Measurements from ENCODE around the gene BSN.

DNA sequence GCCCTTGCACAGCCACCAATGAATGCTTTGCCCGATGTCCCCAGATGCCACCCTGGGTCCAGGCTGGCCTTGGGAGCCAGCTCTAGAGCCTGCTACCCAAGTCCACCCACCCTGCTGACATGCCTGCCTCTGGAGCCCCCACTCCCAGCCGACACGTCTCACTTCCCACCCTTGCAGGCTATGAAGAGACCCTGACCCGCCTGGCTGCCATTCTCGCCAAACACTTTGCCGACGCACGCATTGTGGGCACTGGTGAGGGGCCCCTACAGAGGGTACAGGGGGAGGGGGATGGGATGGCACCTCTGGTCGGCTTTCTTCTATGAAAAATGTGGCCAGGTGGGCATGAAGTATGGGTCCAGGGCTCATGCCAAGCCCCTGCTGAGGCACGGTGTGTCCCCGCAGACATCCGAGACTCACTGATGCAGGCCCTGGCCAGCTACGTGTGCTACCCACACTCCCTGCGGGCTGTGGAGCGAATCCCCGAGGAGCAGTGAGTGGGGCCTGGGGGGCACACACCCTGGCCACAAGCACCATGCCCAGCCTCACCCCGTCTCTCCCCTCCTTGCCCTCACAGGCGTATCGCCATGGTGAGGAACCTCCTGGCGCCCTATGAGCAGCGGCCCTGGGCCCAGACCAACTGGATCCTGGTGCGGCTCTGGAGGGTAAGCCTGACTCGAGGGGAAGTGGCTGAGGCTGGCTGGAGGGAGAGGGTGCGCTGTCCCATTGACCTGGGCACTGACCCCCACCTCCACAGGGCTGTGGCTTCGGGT lies 159.2 kb downstream of the BSN start:
- TF ChIP-seq, protein P1, sequence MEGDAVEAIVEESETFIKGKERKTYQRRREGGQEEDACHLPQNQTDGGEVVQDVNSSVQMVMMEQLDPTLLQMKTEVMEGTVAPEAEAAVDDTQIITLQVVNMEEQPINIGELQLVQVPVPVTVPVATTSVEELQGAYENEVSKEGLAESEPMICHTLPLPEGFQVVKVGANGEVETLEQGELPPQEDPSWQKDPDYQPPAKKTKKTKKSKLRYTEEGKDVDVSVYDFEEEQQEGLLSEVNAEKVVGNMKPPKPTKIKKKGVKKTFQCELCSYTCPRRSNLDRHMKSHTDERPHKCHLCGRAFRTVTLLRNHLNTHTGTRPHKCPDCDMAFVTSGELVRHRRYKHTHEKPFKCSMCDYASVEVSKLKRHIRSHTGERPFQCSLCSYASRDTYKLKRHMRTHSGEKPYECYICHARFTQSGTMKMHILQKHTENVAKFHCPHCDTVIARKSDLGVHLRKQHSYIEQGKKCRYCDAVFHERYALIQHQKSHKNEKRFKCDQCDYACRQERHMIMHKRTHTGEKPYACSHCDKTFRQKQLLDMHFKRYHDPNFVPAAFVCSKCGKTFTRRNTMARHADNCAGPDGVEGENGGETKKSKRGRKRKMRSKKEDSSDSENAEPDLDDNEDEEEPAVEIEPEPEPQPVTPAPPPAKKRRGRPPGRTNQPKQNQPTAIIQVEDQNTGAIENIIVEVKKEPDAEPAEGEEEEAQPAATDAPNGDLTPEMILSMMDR (conservative IDR thresholded peaks at IDR 0.05; ENCODE audit: low read depth in 2 of 2): no peak
- TF ChIP-seq EZH2phosphoT487 (IDR thresholded peaks at IDR 0.05; ENCODE audit: unreplicated experiment): no peak
- TF ChIP-seq EZH2 (IDR thresholded peaks at IDR 0.05; ENCODE audit: low read depth, unreplicated experiment): no peak
- TF ChIP-seq REST (IDR thresholded peaks at IDR 0.05; ENCODE audit: unreplicated experiment): no peak
- TF ChIP-seq POLR2AphosphoS5 (IDR thresholded peaks at IDR 0.05; ENCODE audit: low read depth): no peak
- no peak for TF ChIP-seq CREB1 (CRISPR knock-in tag; IDR thresholded peaks at IDR 0.05; ENCODE audit: low read depth)
- no peak for TF ChIP-seq ZNF114 (CRISPR knock-in tag; IDR thresholded peaks at IDR 0.05)
- TF ChIP-seq NANOG (IDR thresholded peaks at IDR 0.05; ENCODE audit: borderline replicate concordance): no peak
- no peak for TF ChIP-seq JUNB (IDR thresholded peaks at IDR 0.05; ENCODE audit: unreplicated experiment)
- TF ChIP-seq, protein P2, sequence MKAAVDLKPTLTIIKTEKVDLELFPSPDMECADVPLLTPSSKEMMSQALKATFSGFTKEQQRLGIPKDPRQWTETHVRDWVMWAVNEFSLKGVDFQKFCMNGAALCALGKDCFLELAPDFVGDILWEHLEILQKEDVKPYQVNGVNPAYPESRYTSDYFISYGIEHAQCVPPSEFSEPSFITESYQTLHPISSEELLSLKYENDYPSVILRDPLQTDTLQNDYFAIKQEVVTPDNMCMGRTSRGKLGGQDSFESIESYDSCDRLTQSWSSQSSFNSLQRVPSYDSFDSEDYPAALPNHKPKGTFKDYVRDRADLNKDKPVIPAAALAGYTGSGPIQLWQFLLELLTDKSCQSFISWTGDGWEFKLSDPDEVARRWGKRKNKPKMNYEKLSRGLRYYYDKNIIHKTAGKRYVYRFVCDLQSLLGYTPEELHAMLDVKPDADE (IDR thresholded peaks at IDR 0.05): no peak
- no peak for TF ChIP-seq ZNF331 (CRISPR knock-in tag; IDR thresholded peaks at IDR 0.05; ENCODE audit: low read depth)
- no peak for TF ChIP-seq STAT1 (IDR thresholded peaks at IDR 0.05; ENCODE audit: unreplicated experiment)
- TF ChIP-seq, protein P3, sequence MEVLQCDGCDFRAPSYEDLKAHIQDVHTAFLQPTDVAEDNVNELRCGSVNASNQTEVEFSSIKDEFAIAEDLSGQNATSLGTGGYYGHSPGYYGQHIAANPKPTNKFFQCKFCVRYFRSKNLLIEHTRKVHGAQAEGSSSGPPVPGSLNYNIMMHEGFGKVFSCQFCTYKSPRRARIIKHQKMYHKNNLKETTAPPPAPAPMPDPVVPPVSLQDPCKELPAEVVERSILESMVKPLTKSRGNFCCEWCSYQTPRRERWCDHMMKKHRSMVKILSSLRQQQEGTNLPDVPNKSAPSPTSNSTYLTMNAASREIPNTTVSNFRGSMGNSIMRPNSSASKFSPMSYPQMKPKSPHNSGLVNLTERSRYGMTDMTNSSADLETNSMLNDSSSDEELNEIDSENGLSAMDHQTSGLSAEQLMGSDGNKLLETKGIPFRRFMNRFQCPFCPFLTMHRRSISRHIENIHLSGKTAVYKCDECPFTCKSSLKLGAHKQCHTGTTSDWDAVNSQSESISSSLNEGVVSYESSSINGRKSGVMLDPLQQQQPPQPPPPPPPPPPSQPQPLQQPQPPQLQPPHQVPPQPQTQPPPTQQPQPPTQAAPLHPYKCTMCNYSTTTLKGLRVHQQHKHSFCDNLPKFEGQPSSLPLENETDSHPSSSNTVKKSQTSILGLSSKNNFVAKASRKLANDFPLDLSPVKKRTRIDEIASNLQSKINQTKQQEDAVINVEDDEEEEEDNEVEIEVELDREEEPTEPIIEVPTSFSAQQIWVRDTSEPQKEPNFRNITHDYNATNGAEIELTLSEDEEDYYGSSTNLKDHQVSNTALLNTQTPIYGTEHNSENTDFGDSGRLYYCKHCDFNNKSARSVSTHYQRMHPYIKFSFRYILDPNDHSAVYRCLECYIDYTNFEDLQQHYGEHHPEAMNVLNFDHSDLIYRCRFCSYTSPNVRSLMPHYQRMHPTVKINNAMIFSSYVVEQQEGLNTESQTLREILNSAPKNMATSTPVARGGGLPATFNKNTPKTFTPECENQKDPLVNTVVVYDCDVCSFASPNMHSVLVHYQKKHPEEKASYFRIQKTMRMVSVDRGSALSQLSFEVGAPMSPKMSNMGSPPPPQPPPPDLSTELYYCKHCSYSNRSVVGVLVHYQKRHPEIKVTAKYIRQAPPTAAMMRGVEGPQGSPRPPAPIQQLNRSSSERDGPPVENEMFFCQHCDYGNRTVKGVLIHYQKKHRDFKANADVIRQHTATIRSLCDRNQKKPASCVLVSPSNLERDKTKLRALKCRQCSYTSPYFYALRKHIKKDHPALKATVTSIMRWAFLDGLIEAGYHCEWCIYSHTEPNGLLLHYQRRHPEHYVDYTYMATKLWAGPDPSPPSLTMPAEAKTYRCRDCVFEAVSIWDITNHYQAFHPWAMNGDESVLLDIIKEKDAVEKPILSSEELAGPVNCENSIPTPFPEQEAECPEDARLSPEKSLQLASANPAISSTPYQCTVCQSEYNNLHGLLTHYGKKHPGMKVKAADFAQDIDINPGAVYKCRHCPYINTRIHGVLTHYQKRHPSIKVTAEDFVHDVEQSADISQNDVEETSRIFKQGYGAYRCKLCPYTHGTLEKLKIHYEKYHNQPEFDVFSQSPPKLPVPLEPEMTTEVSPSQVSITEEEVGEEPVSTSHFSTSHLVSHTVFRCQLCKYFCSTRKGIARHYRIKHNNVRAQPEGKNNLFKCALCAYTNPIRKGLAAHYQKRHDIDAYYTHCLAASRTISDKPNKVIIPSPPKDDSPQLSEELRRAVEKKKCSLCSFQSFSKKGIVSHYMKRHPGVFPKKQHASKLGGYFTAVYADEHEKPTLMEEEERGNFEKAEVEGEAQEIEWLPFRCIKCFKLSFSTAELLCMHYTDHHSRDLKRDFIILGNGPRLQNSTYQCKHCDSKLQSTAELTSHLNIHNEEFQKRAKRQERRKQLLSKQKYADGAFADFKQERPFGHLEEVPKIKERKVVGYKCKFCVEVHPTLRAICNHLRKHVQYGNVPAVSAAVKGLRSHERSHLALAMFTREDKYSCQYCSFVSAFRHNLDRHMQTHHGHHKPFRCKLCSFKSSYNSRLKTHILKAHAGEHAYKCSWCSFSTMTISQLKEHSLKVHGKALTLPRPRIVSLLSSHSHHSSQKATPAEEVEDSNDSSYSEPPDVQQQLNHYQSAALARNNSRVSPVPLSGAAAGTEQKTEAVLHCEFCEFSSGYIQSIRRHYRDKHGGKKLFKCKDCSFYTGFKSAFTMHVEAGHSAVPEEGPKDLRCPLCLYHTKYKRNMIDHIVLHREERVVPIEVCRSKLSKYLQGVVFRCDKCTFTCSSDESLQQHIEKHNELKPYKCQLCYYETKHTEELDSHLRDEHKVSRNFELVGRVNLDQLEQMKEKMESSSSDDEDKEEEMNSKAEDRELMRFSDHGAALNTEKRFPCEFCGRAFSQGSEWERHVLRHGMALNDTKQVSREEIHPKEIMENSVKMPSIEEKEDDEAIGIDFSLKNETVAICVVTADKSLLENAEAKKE (CRISPR knock-in tag; IDR thresholded peaks at IDR 0.05): no peak
